HEK293 (cell line): ENCODE results near the gene MYH6.

Experiments
- CTCF ChIP-seq: fragments of 450-650 bp; formaldehyde crosslinking; IDR thresholded peaks from 2 replicates; pipeline ENCODE4 v1.5.1; 2016; ENCODE audit warnings: missing biosample characterization, missing genetic modification characterization
- SP2 ChIP-seq: fragments of 450-650 bp; formaldehyde crosslinking; IDR thresholded peaks from 2 replicates; pipeline ENCODE4 v1.5.1; 2016; ENCODE audit warnings: missing biosample characterization, missing genetic modification characterization

- TF ChIP-seq SP2 (tag by site-specific recombination) (no peak), CTCF (no peak)
These were observed 49.4 kb downstream of the MYH6 start for GRCh38 chr14:23358553-23359166.
